Fibroblast of pulmonary artery (primary cell): ENCODE results near the gene OR2F2.

Experiments
- DNase-seq: peaks from one replicate; pipeline ENCODE4 v3.0.0-alpha.2; 2010; ENCODE audit warnings: low read depth
- H3K4me3 ChIP-seq: replicated peaks from 2 replicates; pipeline ENCODE4 v1.5.1; 2011; ENCODE audit warnings: low read depth, mild to moderate bottlenecking, control low read depth, low read length, moderate library complexity
- CTCF ChIP-seq: IDR thresholded peaks from 2 replicates; pipeline ENCODE4 v1.5.1; 2011; ENCODE audit warnings: mild to moderate bottlenecking, control low read depth, low read length, inconsistent platforms; ENCODE audit errors: missing control alignments

Gene OR2F2

GRCh38 chr7:143954135-143954534 is 19.1 kb downstream of the OR2F2 start:
- no peak overlapping the region for H3K4me3 ChIP-seq
- no peak for TF ChIP-seq CTCF
- DNase-seq: no peak

- no peak for DNase-seq
- TF ChIP-seq CTCF: no peak
These were observed 19.5 kb downstream of the OR2F2 start, which contains the start of gene OR2F1 for GRCh38 chr7:143954544-143954943. OR2F1 (plus strand) TSS chr7:143954844; CDS start chr7:143959971, 5,127 bp downstream.

GRCh38 chr7:143958781-143959180 is 23.7 kb downstream of the OR2F2 start:
- DNase-seq: peak; percentile 31
- no peak overlapping the region for H3K4me3 ChIP-seq
- TF ChIP-seq CTCF: no peak

More at GRCh38 chr7:143954544-143954943, 19.5 kb downstream of the OR2F2 start, which contains the start of gene OR2F1:
- H3K4me3 ChIP-seq: no peak within 1 kb of the TSS

- DNase-seq: no peak
- TF ChIP-seq CTCF: no peak
- H3K4me3 ChIP-seq: no peak overlapping the region
These were observed 26.0 kb downstream of the OR2F2 start for GRCh38 chr7:143960813-143961610.

- no peak for TF ChIP-seq CTCF
- DNase-seq: peak; percentile 28
- no peak overlapping the region for H3K4me3 ChIP-seq
These were observed 30.2 kb downstream of the OR2F2 start for GRCh38 chr7:143965280-143965679.

- no peak for DNase-seq
- no peak overlapping the region for H3K4me3 ChIP-seq
- no peak for TF ChIP-seq CTCF
These were observed 32.4 kb downstream of the OR2F2 start for GRCh38 chr7:143967398-143967797.

- TF ChIP-seq CTCF: no peak
- DNase-seq: no peak
- H3K4me3 ChIP-seq: no peak overlapping the region
These were observed 38.9 kb downstream of the OR2F2 start for GRCh38 chr7:143973870-143974416.
